Duodenal mucosa (tissue), 2 donors: ENCODE results near the gene CDC25C.

ENCODE experiments used
- H3K27ac ChIP-seq: one replicate; pipeline ENCODE4 v1.7.0; 2013; ENCODE audit warnings: low read depth, low read length
- H3K27me3 ChIP-seq, 2 donors: one replicate each; pipeline ENCODE4 v1.7.0; 2013; ENCODE audit warnings: low read length in 2 of 2, control low read depth in 1 of 2; ENCODE audit not compliant: insufficient read depth in 2 of 2, control insufficient read depth in 1 of 2
- H3K36me3 ChIP-seq, 2 donors: one replicate each; pipeline ENCODE4 v1.7.0; 2013; ENCODE audit warnings: low read length in 2 of 2, control low read depth in 1 of 2; ENCODE audit not compliant: insufficient read depth in 2 of 2, control insufficient read depth in 1 of 2
- H3K4me1 ChIP-seq, 2 donors: one replicate each; pipeline ENCODE4 v1.7.0; 2013; ENCODE audit warnings: low read length in 2 of 2, control low read depth in 1 of 2; ENCODE audit not compliant: insufficient read depth in 2 of 2, control insufficient read depth in 1 of 2
- H3K4me3 ChIP-seq, 2 donors: one replicate each; pipeline ENCODE4 v1.7.0; 2013; ENCODE audit warnings: low read length in 2 of 2, low read depth in 1 of 2
- H3K9ac ChIP-seq, 2 donors: one replicate each; pipeline ENCODE4 v1.7.0; 2013; ENCODE audit warnings: low read length in 2 of 2, low read depth in 1 of 2
- H3K9me3 ChIP-seq, 2 donors: one replicate each; pipeline ENCODE4 v1.7.0; 2013; ENCODE audit warnings: low read length in 2 of 2, control low read depth in 1 of 2; ENCODE audit not compliant: control insufficient read depth in 1 of 2

CDC25C gene

GRCh38 chr5:138349852-138350562, 18.4 kb upstream of the CDC25C start:
- Histone ChIP-seq H3K27me3 (no peaks in the 10 kb centered on the region), H3K9ac (no peak overlapping the region), H3K4me1 (peaks cover 11 to 13% of the 10 kb centered on the region in 2 donors), H3K4me3 (no peak overlapping the region), H3K9me3 (peaks cover 2 to 5% of the 10 kb centered on the region in 2 donors), H3K36me3 (peaks cover 22 to 38% of the 10 kb centered on the region in 2 donors), H3K27ac (no peak overlapping the region)

DNA sequence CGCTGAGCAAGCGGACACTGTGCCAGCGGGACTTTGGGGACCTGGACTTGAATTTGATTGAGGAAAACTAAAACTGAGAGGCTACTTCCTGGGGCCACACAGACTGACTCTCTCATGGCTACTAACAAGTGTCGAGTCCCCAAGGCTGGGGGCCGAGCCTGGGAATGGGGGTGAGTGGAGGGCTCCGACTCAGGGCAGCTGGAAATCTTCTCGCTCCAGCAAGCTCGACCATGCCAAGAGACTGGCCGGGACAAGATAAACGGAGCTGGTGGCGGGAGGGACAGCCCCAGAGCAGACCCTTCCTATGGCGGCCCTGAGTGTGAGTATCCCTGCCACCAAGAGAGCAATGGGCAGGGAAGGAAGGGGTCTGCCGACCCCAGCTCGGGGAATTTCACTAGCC, 15.3 kb upstream of the CDC25C start:
- peaks cover 0 to 1% of the 10 kb centered on the region in 2 donors for H3K9me3 ChIP-seq
- no peak overlapping the region for H3K27ac ChIP-seq
- no peaks in the 10 kb centered on the region for H3K4me1 ChIP-seq
- H3K4me3 ChIP-seq: no peak overlapping the region
- no peaks in the 10 kb centered on the region for H3K27me3 ChIP-seq
- no peak overlapping the region for H3K9ac ChIP-seq
- H3K36me3 ChIP-seq: peaks cover 28 to 55% of the 10 kb centered on the region in 2 donors

GRCh38 chr5:138344887-138345622, 13.5 kb upstream of the CDC25C start:
- Histone ChIP-seq H3K36me3 (peaks cover 32 to 63% of the 10 kb centered on the region in 2 donors), H3K4me1 (peaks cover 0 to 8% of the 10 kb centered on the region in 2 donors), H3K9ac (no peak overlapping the region), H3K4me3 (no peak overlapping the region), H3K27ac (no peak overlapping the region), H3K9me3 (no peaks in the 10 kb centered on the region), H3K27me3 (no peaks in the 10 kb centered on the region)

- no peak overlapping the region for H3K27ac ChIP-seq
- no peak overlapping the region for H3K4me3 ChIP-seq
- no peaks in the 10 kb centered on the region for H3K27me3 ChIP-seq
- H3K36me3 ChIP-seq: peaks cover 10 to 26% of the 10 kb centered on the region in 2 donors
- H3K9me3 ChIP-seq: no peaks in the 10 kb centered on the region
- peaks cover 16 to 23% of the 10 kb centered on the region in 2 donors for H3K4me1 ChIP-seq
- peak overlapping the region in 1 of 2 donors; percentile 83 for H3K9ac ChIP-seq
These were observed 8.4 kb upstream of the CDC25C start for GRCh38 chr5:138340008-138340407.

DNA sequence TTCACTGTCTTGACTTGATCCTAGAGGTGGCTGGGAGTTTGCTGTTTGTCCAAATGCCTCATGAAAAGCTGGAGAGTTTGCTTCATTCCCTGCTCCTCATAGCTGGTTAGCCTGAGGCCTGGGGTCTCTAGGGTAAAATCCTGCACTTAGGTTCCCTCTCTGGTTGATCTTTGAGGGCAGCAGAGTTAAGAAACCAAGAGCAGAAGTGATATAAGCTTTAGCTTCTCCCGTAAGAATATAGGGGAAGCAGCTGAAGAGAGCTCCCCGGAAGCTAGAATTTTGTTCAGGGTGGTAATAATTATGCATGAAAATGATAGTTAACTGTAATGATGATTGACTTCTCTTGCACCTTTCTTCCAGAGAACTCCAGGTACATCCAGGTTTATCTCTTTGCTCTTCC, 7.9 kb upstream of the CDC25C start:
- H3K4me1 ChIP-seq: peaks cover 16 to 23% of the 10 kb centered on the region in 2 donors
- peak overlapping the region; percentile 86 to 88 for H3K4me3 ChIP-seq
- H3K9me3 ChIP-seq: no peaks in the 10 kb centered on the region
- peak overlapping the region; percentile 82 to 83 for H3K9ac ChIP-seq
- H3K36me3 ChIP-seq: peaks cover 10 to 20% of the 10 kb centered on the region in 2 donors
- no peak overlapping the region for H3K27ac ChIP-seq
- H3K27me3 ChIP-seq: no peaks in the 10 kb centered on the region

DNA sequence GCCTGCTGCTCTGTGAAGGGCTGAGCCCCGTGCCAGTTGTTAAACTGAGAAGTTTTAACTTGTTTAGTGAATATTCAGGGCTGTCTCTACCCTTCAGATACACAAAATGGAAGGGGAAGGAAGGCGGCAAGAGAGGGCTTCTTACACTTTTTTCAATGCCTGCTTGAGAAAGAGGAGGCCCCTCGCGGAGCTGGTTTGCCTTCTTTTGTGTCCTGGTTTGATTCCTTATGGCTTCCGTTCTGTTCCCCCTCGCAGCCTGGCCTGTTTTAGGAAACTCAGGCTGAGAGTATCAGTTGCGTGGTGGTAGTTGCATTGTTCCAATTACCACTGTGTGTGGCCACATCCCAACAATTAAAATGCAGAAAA, 7.5 kb upstream of the CDC25C start:
- H3K36me3 ChIP-seq: peaks cover 10 to 16% of the 10 kb centered on the region in 2 donors
- H3K9ac ChIP-seq: peak overlapping the region; percentile 82 to 83
- H3K4me3 ChIP-seq: peak overlapping the region; percentile 86 to 88
- no peak overlapping the region for H3K27ac ChIP-seq
- H3K4me1 ChIP-seq: peaks cover 16 to 23% of the 10 kb centered on the region in 2 donors
- H3K9me3 ChIP-seq: no peaks in the 10 kb centered on the region
- no peaks in the 10 kb centered on the region for H3K27me3 ChIP-seq

- Histone ChIP-seq H3K4me1 (peaks cover 16 to 23% of the 10 kb centered on the region in 2 donors), H3K27ac (peak overlapping the region; percentile 92), H3K9me3 (no peaks in the 10 kb centered on the region), H3K4me3 (peak overlapping the region; percentile 86 to 88), H3K9ac (peak overlapping the region; percentile 82 to 83), H3K27me3 (no peaks in the 10 kb centered on the region), H3K36me3 (peaks cover 7 to 11% of the 10 kb centered on the region in 2 donors)
These were observed 6.9 kb upstream of the CDC25C start for GRCh38 chr5:138338411-138339090.

DNA sequence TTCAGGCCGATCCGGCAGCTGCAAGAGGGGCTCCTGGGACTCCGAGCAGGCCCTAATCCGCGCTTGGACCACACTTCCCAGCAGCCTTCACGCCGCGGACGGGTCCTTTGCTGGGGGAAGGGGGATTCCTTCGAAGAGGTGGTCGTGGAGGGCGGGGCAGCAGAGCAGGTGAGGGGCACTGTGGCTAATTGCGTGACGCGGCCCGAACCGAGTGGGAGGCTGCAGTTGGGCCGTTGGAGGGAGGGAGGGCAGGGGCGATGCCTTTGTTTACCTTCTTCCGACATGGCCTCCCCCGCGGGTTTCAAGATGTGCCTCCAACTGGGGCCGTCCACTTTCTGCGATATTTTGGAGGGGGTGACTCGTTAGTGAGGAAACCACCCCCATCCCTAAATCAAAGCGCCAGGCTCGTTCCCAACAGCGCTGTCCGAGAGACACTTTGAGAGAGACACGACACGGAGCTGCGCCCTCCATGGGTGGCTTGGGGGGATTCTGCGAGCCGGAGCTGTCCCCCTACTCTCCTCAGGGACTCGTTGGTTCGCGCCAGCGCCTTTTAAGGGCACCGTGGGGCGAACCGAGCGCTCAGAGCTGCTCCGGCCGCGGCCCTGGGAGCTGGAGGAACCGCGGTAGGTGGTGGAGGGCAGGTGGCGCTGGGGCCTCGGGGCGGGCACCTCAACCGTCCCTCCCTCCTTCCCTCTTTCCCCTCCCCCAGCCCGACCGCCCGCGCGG, 6.2 kb upstream of the CDC25C start, which contains the start of gene FAM53C:
Gene FAM53C, plus strand, starts transcription at position 582 of the 726 bp plus-strand sequence. CDS start 3,070 bp downstream, outside the sequence.
- H3K9ac ChIP-seq: peak within 1 kb of the TSS; percentile 82 to 83
- H3K27ac ChIP-seq: peak within 1 kb of the TSS; percentile 92
- H3K9me3 ChIP-seq: no peaks in the 10 kb centered on the region
- no peaks in the 10 kb centered on the region for H3K27me3 ChIP-seq
- H3K4me3 ChIP-seq: peak within 1 kb of the TSS; percentile 86 to 88
- H3K36me3 ChIP-seq: peaks cover 5 to 9% of the 10 kb centered on the region in 2 donors
- peaks cover 16 to 23% of the 10 kb centered on the region in 2 donors for H3K4me1 ChIP-seq

DNA sequence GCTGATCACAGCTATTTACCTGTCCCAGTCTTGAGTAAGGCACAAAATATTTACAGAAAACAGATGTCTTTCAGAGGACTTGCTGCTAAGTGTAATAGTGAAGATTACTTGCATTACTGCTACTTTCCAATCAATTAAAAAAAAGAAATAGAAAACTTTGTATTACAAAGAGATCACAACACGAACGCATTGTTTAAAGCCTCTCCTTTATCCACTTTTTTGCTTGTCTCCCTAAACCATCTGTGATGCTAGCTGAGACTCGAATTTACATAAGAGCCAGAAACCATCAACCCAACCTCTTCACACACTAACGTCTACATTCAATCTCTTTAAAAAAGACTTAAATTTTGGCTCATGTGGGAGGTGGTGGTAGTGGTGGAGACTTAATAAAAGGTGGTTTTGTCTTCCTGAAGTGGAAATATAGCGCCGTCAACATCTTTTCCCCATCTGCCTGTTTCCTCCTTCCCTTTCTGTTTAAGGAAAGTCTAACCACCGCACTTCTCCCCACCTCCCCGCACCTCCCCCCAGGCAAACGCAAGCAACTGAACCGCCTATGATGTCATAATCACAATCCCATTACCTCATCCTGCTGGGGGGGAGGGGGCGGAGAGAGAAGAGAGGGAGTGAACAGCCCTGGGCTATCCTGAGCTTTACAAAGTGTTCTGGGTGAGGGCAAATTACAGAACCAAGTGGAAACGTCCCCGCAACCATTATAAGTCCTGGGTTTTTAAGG, 5.5 kb upstream of the CDC25C start:
- Histone ChIP-seq H3K27me3 (no peaks in the 10 kb centered on the region), H3K9ac (peak overlapping the region; percentile 76 to 83), H3K9me3 (no peaks in the 10 kb centered on the region), H3K36me3 (peaks cover 5 to 9% of the 10 kb centered on the region in 2 donors), H3K27ac (peak overlapping the region; percentile 92), H3K4me3 (peak overlapping the region; percentile 86 to 88), H3K4me1 (peaks cover 22 to 23% of the 10 kb centered on the region in 2 donors)
